GM21423 (cell line): ENCODE measurements around the gene INSYN2A.

Experiments
- ATAC-seq: cut with Tn5 transposase; IDR thresholded peaks from one replicate; pipeline ENCODE4 v1.9.1; 2021; ENCODE audit warnings: mild to moderate bottlenecking, moderate library complexity; ENCODE audit not compliant: unreplicated experiment

The INSYN2A gene

DNA sequence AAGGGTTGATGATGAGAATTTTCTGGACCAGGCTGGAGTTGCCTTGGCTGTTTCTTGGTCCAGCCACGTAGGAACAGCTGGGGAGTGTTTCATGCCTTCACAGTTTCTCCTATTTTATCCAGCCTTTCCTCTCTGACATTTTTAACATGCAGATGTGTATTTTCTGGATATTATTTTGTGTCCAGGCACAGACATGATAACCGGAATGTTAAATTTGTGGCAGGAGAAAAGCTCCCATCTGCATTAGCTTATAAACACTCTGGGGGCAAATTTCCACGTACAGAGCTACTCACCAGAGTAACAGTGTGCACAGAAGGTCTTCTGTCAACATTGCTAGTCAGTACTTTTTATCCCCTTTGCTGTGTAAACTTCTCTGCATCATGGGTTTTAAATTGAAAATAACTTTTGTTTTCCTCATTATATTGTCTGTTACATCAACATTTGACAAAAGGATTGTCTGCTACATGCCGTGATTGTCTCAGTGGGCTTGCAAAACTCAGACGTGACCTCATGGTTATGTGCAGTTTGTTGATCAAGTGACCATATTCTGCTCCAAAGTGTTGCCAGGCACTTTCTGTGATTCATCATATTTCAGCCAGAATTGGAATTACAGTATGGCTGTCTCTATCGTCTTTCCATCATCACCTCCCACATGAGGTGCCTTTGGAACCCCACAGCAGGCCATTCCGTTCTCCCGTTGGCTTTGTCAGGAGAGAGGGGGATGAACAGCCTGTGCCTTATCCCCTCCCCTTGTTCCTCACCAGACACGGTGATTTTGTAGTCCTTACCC is 41.4 kb downstream of the INSYN2A start:
- no peak for ATAC-seq

DNA sequence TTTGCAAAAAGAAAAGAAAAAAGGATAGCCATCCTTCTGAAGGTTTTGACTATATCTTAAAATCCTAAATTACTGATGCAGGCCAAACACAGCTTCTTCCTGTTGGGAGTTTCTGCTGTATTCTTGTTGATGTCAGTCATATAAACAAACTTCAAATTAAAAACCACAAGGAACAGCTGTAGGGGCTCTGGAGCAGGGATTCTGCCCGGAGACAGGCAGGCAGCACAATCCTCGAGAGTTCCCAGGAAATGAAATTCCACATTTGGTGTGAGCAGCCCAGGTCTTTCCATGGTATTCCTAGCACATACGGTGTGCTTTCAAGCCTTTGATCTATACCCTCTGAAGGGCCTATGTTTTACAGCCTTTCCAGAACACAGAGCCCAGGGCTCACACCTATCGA is 43.2 kb downstream of the INSYN2A start:
- ATAC-seq, result no peak

DNA sequence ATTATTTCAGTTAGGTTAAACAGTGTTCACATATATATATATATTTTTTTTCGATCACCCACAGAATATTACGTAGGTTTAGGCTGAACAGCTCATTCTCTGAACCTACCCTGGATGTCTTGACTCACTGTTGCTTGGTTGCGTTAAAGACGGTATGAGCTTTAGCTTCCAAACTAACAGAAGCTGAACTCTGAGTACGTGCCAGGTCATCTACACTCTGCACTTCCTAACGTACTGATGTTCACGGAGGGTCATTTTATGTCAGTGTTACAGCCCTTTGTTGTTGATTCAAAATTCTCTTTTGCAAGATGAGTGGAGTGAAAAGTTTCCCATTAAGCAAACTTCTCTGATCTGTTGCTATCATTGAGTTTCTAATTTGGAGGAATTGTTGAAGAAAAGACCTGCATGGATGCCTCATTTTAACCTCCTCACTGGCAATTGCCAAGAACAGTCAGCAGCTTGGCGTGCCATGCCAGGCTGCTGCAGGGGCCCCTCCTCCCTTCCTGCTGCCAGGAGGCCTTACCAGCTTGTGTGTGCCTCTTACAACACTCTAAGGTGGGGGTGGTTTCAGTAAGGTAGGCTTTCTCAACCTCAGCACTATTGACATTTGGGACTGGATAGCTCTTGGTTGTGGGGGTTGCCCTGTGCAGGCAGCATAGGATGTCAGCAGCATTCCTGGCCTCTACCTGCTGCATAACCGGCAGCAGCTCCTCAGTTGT is 44.3 kb downstream of the INSYN2A start:
- ATAC-seq, result no peak

DNA sequence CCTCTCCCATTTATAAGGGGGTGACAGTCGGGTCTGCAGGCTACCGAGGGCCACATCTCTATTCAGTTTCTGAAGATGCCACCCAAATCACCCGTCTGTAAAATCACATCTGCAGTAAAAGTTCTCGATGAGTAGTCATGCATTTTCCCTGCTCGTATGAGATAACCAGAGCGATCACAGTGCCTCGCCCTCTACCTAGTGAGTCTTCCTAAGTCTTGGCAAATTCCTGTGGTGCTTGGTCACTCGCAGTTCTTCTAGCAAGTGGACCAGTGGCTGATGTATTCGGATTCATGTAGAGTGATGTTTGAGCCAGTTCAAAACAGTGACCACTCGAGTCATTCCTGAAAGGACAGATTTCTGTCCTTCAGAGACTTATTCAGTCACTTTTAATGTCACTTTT is 44.9 kb downstream of the INSYN2A start:
- ATAC-seq, result no peak

DNA sequence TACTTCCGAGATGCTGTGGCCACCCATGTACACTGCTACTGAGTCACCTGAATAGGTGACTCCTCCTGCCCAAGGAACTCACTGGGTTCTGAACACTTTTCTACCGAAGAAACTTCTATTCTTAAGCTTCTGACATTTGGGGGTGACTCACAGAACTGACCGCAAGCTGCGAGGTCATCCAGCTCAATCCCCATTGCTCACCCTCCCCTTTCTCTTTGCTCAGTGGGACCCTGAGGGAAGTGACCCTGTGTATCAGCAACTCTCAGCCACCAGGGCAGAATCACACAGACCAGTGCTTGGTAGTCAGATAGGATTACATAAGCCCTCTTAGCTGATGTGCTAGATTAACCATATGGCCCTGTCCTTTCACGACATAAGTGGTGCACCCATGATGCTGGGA is 46.3 kb downstream of the INSYN2A start:
- no peak for ATAC-seq

DNA sequence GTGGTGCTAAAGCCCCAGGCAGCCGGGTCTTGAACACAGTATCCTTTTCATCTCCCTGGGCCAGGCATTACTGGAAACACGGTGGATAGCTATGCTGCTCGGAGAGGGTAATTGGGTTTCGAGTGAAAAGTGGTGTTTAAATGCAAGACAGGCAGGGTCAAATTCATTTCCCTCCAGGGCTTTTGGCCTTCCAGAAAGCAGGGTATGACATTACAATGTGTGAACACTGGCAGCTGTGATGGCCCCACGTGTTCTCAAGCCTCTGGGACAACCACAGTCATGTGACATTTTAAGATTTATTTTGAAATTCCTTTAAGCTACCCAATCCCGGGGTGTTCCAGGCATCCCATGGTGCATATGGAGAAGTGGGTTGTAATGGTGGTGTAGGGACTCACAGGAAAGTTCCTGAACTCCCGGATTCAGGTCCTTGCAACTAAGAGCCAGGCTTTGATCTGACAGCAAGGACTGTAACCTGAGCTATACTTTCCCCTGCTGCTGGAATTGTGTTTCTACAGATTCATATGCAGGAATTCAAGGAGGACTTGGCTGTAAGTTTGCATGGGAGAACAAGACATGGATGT is 46.8 kb downstream of the INSYN2A start:
- ATAC-seq, result no peak

DNA sequence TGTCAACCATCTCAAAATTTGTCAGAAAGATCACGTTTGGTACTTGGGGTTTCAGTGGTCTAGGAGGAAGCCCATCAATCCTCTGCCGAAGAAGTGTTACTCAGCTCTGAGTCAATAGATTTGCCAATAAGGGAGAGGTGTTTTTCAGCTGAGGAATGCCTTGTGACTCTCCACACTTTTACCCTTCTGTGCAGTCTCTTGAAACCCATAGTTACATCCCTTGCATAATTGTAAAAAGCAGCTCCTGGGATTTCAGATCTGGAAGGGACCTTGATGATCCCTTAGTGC is 47.5 kb downstream of the INSYN2A start:
- ATAC-seq, result no peak

DNA sequence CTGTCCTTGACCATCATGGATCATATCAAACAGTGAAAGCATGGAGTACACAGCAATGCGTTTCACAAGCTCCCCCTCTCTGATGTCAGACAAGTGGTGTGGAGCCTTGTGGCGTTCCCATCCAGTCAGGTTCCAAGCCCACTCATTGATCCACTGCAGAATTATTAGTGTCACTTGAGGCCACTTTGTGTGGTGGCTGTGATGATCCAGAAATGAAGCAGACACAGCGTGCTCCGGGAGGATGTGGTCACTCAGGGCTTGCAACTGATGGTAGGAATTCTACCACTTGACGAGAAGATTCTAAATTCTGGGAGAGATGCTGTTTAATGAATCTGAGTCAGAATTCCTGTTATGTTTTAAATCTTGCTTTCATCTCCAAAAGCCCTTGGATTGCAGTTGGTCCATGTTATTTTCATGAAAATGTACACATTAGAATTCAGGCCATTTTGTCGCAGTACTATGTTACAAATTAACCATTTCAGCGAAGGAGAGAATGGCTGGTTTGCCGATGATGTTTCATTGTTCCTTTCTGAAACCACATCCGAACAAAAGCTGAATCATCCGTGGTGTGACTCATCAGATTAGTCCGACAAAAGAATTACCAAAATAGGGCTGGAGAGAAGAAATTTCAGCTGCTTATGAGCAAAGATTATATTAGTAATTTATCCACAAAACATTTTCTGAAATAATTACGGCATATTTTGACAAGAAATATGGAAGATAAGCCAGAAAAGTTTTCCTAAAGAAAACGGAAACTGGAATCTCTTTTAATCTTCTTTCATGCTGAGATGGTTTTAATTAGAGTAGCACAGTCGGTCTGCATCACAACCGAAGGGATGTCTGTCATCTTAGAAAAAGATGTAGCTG is 48.1 kb downstream of the INSYN2A start:
- ATAC-seq, result no peak

DNA sequence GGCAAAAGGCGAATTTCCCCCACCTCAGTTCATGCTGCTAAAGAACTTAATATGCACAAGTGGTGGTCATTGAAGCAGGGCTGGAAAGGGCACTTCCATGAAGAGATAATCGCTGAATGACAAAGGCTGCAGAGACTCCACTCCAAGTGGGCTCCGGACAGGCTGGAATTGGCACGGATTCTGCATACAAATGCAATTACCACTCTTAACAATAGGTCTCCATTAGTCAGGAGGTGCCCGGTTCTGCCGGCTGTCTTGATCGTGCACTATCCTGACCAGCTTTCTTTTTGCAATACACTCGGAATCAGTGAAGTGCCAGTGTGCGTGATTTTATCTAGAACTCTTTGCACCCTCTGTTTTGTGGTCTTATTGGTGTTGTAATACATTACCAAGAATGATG is 49.7 kb downstream of the INSYN2A start:
- no peak for ATAC-seq
